A549 (cell line): ENCODE results near the gene NLRP10. TPM values are rescaled to one million over a fixed set of nuclear protein-coding genes. Genes with fewer than 3 reads are reported as not detected.
A peak's percentile ranks its signal among the peaks of the same experiment; 100 is the strongest.
"Not testable (repeated sequence)": the region's sequence is repeated elsewhere in the genome, so short reads cannot be mapped to it uniquely, and the experiment has no call there.

Source experiments
- ATAC-seq, 2 experiments: fragments of 200-7000 bp in 1 of 2; fragments of >200 bp in 1 of 2; cut with Nextera tagmentation in 1 of 2; cut with Tn5 transposase in 1 of 2; 3 replicates each; pipeline versions ENCODE4 v1.8.0 to v1.9.1; 2018 to 2020; ENCODE audit warnings: mild to moderate bottlenecking in 1 of 2, moderate library complexity in 1 of 2
- CTCF ChIA-PET: fragments of 300-600 bp; sonication (Branson Sonifier 250); formaldehyde crosslinking; extraction: SDS; loops from one replicate; lab custom pipeline; 2021; ENCODE audit warnings: antibody characterized with exemption, inconsistent platforms; lab: Yijun Ruan, JAX
- POLR2A ChIA-PET: fragments of 350-600 bp; formaldehyde crosslinking; extraction: SDS; loops from one replicate; lab custom pipeline; 2021; ENCODE audit warnings: antibody characterized with exemption, inconsistent platforms; lab: Yijun Ruan, JAX
- DNase-seq, 2 experiments: peaks; one replicate each; pipeline versions ENCODE4 v3.0.0 to v3.0.0-alpha.2; 2011 to 2016; ENCODE audit warnings: low read depth in 1 of 2, low spot score in 1 of 2
- FAIRE-seq: peaks from 2 replicates; lab custom pipeline; 2011; peaks lifted over from hg19 to GRCh38; lab: Jason Lieb, UNC
- H3K27ac ChIP-seq, 2 experiments: fragments of >200 bp; sonication (Bioruptor Twin); formaldehyde crosslinking; 3 replicates each; pipeline ENCODE4 v1.5.1; 2016 to 2017
- H3K4me1 ChIP-seq: fragments of >200 bp; sonication (Bioruptor Twin); formaldehyde crosslinking; 3 replicates; pipeline ENCODE4 v1.6.1; 2016
- H3K4me2 ChIP-seq: fragments of >200 bp; sonication (Bioruptor Twin); formaldehyde crosslinking; 3 replicates; pipeline ENCODE4 v1.6.1; 2016
- H3K4me3 ChIP-seq: fragments of >200 bp; sonication (Bioruptor Twin); formaldehyde crosslinking; 3 replicates; pipeline ENCODE4 v1.5.1; 2016
- H3K9me3 ChIP-seq: fragments of >200 bp; sonication (Bioruptor Twin); formaldehyde crosslinking; 3 replicates; pipeline ENCODE4 v1.6.1; 2016
- BCL3 ChIP-seq: fragments of >200 bp; sonication (Bioruptor Twin); formaldehyde crosslinking; IDR thresholded peaks from 3 replicates; pipeline ENCODE4 v1.6.1; 2016
- CHD2 ChIP-seq: fragments of 150-350 bp; IDR thresholded peaks from 2 replicates; pipeline ENCODE4 v1.6.1; 2014; ENCODE audit warnings: low read length; ENCODE audit not compliant: partially characterized antibody
- E2F6 ChIP-seq: IDR thresholded peaks from 2 replicates; pipeline ENCODE4 v1.6.1; 2012; ENCODE audit warnings: low read depth, borderline replicate concordance
- EHF ChIP-seq: fragments of 250-450 bp; sonication (Bioruptor Pico); IDR thresholded peaks from 2 replicates; pipeline ENCODE4 v1.5.0; 2020; ENCODE audit warnings: mild to moderate bottlenecking
- EHMT2 ChIP-seq: fragments of 200-600 bp; sonication (generic); IDR thresholded peaks from 2 replicates; pipeline ENCODE4 v1.6.1; 2016; ENCODE audit warnings: antibody characterized with exemption, low read depth, mild to moderate bottlenecking, moderate library complexity
- ELK1 ChIP-seq: fragments of 150-350 bp; IDR thresholded peaks from 2 replicates; pipeline ENCODE4 v1.6.1; 2014; ENCODE audit warnings: low read depth, mild to moderate bottlenecking, low read length
- HDAC2 ChIP-seq: fragments of 200-600 bp; sonication (generic); IDR thresholded peaks from 2 replicates; pipeline ENCODE4 v1.6.1; 2016
- HEYL ChIP-seq: fragments of 250-450 bp; sonication (Bioruptor Pico); IDR thresholded peaks from 2 replicates; pipeline ENCODE4 v1.8.0; 2021; ENCODE audit warnings: mild to moderate bottlenecking, moderate library complexity
- HOXA7 ChIP-seq: fragments of 250-450 bp; sonication (Bioruptor Pico); IDR thresholded peaks from 2 replicates; pipeline ENCODE4 v1.5.0; 2020; ENCODE audit warnings: mild to moderate bottlenecking, moderate library complexity
- HOXB5 ChIP-seq: fragments of 250-450 bp; sonication (Bioruptor Pico); IDR thresholded peaks from 2 replicates; pipeline ENCODE4 v1.5.0; 2020; ENCODE audit warnings: mild to moderate bottlenecking, moderate library complexity
- JUN ChIP-seq, 2 experiments: fragments of >200 bp; sonication (Bioruptor Twin); formaldehyde crosslinking; IDR thresholded peaks; 2 replicates in 1 of 2; 3 replicates in 1 of 2; pipeline ENCODE4 v1.6.1; 2016 to 2017
- KDM5A ChIP-seq: fragments of 200-600 bp; sonication (generic); IDR thresholded peaks from 2 replicates; pipeline ENCODE4 v1.6.1; 2016; ENCODE audit warnings: antibody characterized with exemption, mild to moderate bottlenecking
- MAFK ChIP-seq: fragments of 450-650 bp; IDR thresholded peaks from 2 replicates; pipeline ENCODE4 v1.6.1; 2014; ENCODE audit not compliant: partially characterized antibody
- MAX ChIP-seq: IDR thresholded peaks from 2 replicates; pipeline ENCODE4 v1.6.1; 2012
- MAZ ChIP-seq: fragments of 150-350 bp; IDR thresholded peaks from 2 replicates; pipeline ENCODE4 v1.6.1; 2014; ENCODE audit warnings: antibody characterized with exemption, low read depth, low read length, borderline replicate concordance
- MYC ChIP-seq: IDR thresholded peaks from 2 replicates; pipeline ENCODE4 v1.6.1; 2012; ENCODE audit warnings: mild to moderate bottlenecking, inconsistent platforms, low read length, improper control_type of control experiment, borderline replicate concordance
- NFE2L2 ChIP-seq: fragments of 150-350 bp; conservative IDR thresholded peaks from 2 replicates; pipeline ENCODE4 v1.6.1; 2014; ENCODE audit warnings: low read length
- PHF8 ChIP-seq: fragments of 200-600 bp; sonication (generic); IDR thresholded peaks from 2 replicates; pipeline ENCODE4 v1.6.1; 2016; ENCODE audit warnings: low read depth, mild to moderate bottlenecking, antibody characterized with exemption, moderate library complexity, borderline replicate concordance
- POLR2AphosphoS2 ChIP-seq: conservative IDR thresholded peaks from 2 replicates; pipeline ENCODE4 v1.6.1; 2012; ENCODE audit warnings: low read length, improper control_type of control experiment, inconsistent platforms
- RNF2 ChIP-seq: fragments of 200-600 bp; sonication (generic); IDR thresholded peaks from 2 replicates; pipeline ENCODE4 v1.6.1; 2016; ENCODE audit warnings: low read depth, mild to moderate bottlenecking, antibody characterized with exemption, moderate library complexity, borderline replicate concordance
- SMC3 ChIP-seq: fragments of >200 bp; sonication (Bioruptor Twin); formaldehyde crosslinking; IDR thresholded peaks from 3 replicates; pipeline ENCODE4 v1.6.1; 2018; ENCODE audit warnings: inconsistent platforms
- WGBS: methylation state at CpG from one replicate; pipeline ENCODE4 v1.1.6; 2017; ENCODE audit errors: missing lambda C conversion rate; 5-methylcytosine and 5-hydroxymethylcytosine counted together
- polyA plus RNA-seq, 4 experiments: library from polyadenylated mRNA; depleted of rRNA in 3 of 4; stranded (reverse); fragments of >200 nt; fragmentation: RNase III in 1 of 4; extraction: RNeasy Plus Mini Kit Qiagen cat#74134 plus additional on column Dnase treatment in 1 of 4; gene quantifications; 2 replicates in 3 of 4; 3 replicates in 1 of 4; pipeline ENCODE4 v1.2.3, GENCODE V29; 2011 to 2017

The NLRP10 gene
- polyA plus RNA-seq, 2 of the 4 experiments (the other 2 are of a cell fraction) = not detected

- TF ChIP-seq JUN (IDR thresholded peaks at IDR 0.05) = no peak
- no peak for TF ChIP-seq BCL3
- TF ChIP-seq SMC3 = no peak
- no peak for TF ChIP-seq NFE2L2
- TF ChIP-seq, all 56 proteins: peak for 0
These were observed 34.5 kb upstream of the NLRP10 start (continued) for GRCh38 chr11:7999795-8000194.

- ChIA-PET POLR2A (no interaction called here), CTCF (interaction anchor here (1.2 to 6.2 kb wide), 3 partner anchors 11 to 96 kb away, joined by 3 to 39 read pairs (median 4); no protein-coding TSS in a partner anchor)
- TF ChIP-seq MAFK (no peak), E2F6 (no peak), RNF2 (no peak), HOXA7 (CRISPR knock-in tag) (no peak), MYC (no peak), JUN (IDR thresholded peaks at IDR 0.05) (no peak), ELK1 (no peak), MAZ (no peak), HOXB5 (CRISPR knock-in tag) (no peak), POLR2AphosphoS2 (no peak), HDAC2 (no peak), MAX (no peak), EHF (CRISPR knock-in tag) (no peak), EHMT2 (no peak), NFE2L2 (no peak), HEYL (no peak), CHD2 (no peak), BCL3 (no peak), PHF8 (no peak)
- ATAC-seq (no peak), DNase-seq (no peak), FAIRE-seq (no peak)
- WGBS = 91% methylated on average over 6 of the region's 6 CpGs
- Histone ChIP-seq H3K4me2 (no peak overlapping the region), H3K9me3 (no peaks in the 10 kb centered on the region), H3K27ac (no peak overlapping the region), H3K4me1 (no peaks in the 10 kb centered on the region), H3K4me3 (no peak overlapping the region)
These were observed 29.5 kb upstream of the NLRP10 start for GRCh38 chr11:7994581-7995278.

GRCh38 chr11:7987560-7987883, 22.3 kb upstream of the NLRP10 start:
- H3K4me1 ChIP-seq = peaks cover 15% of the 10 kb centered on the region
- ATAC-seq = peak; percentile 49 to 69; a peak in 5 of 6 replicates
- not testable (repeated sequence) for FAIRE-seq, DNase-seq
- H3K4me3 ChIP-seq = peak overlapping the region; percentile 70
- TF ChIP-seq KDM5A = 0 out of 2 replicates have a peak, but pooled peaks have one; percentile 35
- TF ChIP-seq, all 56 proteins: peak for 1; not testable (repeated sequence) for 55
- peak overlapping the region; percentile 98 for H3K4me2 ChIP-seq
- peak overlapping the region; percentile 80 to 91 for H3K27ac ChIP-seq
- under 1% methylated on average over 10 of the region's 13 CpGs for WGBS
- ChIA-PET CTCF (interaction anchor here (0.6 to 5.3 kb wide), 37 partner anchors 10 to 892 kb away, joined by 3 to 114 read pairs (median 5); partner anchors contain the start of gene NLRP10), POLR2A (interaction anchor here (0.8 to 1.2 kb wide), 8 partner anchors 10 to 889 kb away, joined by 3 to 7 read pairs (median 4); no protein-coding TSS in a partner anchor)
- H3K9me3 ChIP-seq = not testable (repeated sequence)
